HG02981 (cell line): Measurements from ENCODE around the gene DLGAP1.

Experiments used
- ATAC-seq: cut with Tn5 transposase; IDR thresholded peaks from one replicate; pipeline ENCODE4 v1.9.1; 2021; ENCODE audit warnings: mild to moderate bottlenecking, moderate library complexity; ENCODE audit not compliant: unreplicated experiment

Gene DLGAP1

GRCh38 chr18:3836483-3837335, 618.4 kb downstream of the DLGAP1 start:
- ATAC-seq, result no peak

- ATAC-seq, result no peak
Measured at GRCh38 chr18:3832025-3832638, 623.0 kb downstream of the DLGAP1 start.

GRCh38 chr18:3830604-3831003, 624.5 kb downstream of the DLGAP1 start:
- ATAC-seq, result no peak

GRCh38 chr18:3827236-3827845, 627.8 kb downstream of the DLGAP1 start:
- no peak for ATAC-seq

- no peak for ATAC-seq
Measured at GRCh38 chr18:3826021-3826420, 629.1 kb downstream of the DLGAP1 start.

GRCh38 chr18:3824101-3824500, 631.0 kb downstream of the DLGAP1 start:
- ATAC-seq, result no peak

- ATAC-seq, result no peak
Measured at GRCh38 chr18:3823073-3823472, 632.0 kb downstream of the DLGAP1 start.

- no peak for ATAC-seq
Measured at GRCh38 chr18:3821524-3821923, 633.6 kb downstream of the DLGAP1 start.

- ATAC-seq, result no peak
Measured at GRCh38 chr18:3819961-3820360, 635.1 kb downstream of the DLGAP1 start.

GRCh38 chr18:3816610-3817363, 638.3 kb downstream of the DLGAP1 start:
- ATAC-seq, result no peak

- no peak for ATAC-seq
Measured at GRCh38 chr18:3815991-3816390, 639.1 kb downstream of the DLGAP1 start.

- ATAC-seq, result no peak
Measured at GRCh38 chr18:3814816-3815215, 640.3 kb downstream of the DLGAP1 start.

GRCh38 chr18:3810296-3810695, 644.8 kb downstream of the DLGAP1 start:
- no peak for ATAC-seq

GRCh38 chr18:3808985-3809780, 645.9 kb downstream of the DLGAP1 start:
- ATAC-seq, result no peak

- ATAC-seq, result no peak
Measured at GRCh38 chr18:3806656-3807055, 648.5 kb downstream of the DLGAP1 start.

GRCh38 chr18:3804336-3804735, 650.8 kb downstream of the DLGAP1 start:
- ATAC-seq, result no peak

GRCh38 chr18:3803350-3803749, 651.8 kb downstream of the DLGAP1 start:
- no peak for ATAC-seq

GRCh38 chr18:3799515-3799914, 655.6 kb downstream of the DLGAP1 start:
- no peak for ATAC-seq

GRCh38 chr18:3798032-3798431, 657.1 kb downstream of the DLGAP1 start:
- ATAC-seq, result no peak

- no peak for ATAC-seq
Measured at GRCh38 chr18:3796434-3796833, 658.7 kb downstream of the DLGAP1 start.
